Rectal smooth muscle tissue (tissue), 1 donor: ENCODE results near the gene KLC3.

Experiments used
- H3K27ac ChIP-seq: one replicate; pipeline ENCODE4 v1.7.0; 2013; ENCODE audit warnings: low read depth, low read length, inconsistent platforms
- H3K27me3 ChIP-seq: one replicate; pipeline ENCODE4 v1.7.0; 2013; ENCODE audit warnings: low read length; ENCODE audit not compliant: control insufficient read depth, insufficient read depth
- H3K36me3 ChIP-seq: one replicate; pipeline ENCODE4 v1.7.0; 2013; ENCODE audit warnings: low read length; ENCODE audit not compliant: control insufficient read depth, insufficient read depth
- H3K4me1 ChIP-seq: one replicate; pipeline ENCODE4 v1.7.0; 2013; ENCODE audit warnings: low read length; ENCODE audit not compliant: control insufficient read depth, insufficient read depth
- H3K4me3 ChIP-seq: one replicate; pipeline ENCODE4 v1.7.0; 2013; ENCODE audit warnings: low read length
- H3K9ac ChIP-seq: one replicate; pipeline ENCODE4 v1.7.0; 2013; ENCODE audit warnings: low read length

KLC3 gene

GRCh38 chr19:45340232-45340898, at the start of gene KLC3:
Gene KLC3, plus strand, starts transcription at chr19:45340750. Its CDS starts 4,792 bp downstream, at chr19:45345542.
- Histone ChIP-seq H3K4me1 (no peaks in the 10 kb centered on the region), H3K9ac (no peak within 1 kb of the TSS), H3K36me3 (no peaks in the 10 kb centered on the region), H3K27me3 (peaks cover 10% of the 10 kb centered on the region), H3K4me3 (no peak within 1 kb of the TSS), H3K27ac (no peak within 1 kb of the TSS)

GRCh38 chr19:45291834-45292233, 48.7 kb upstream of the KLC3 start:
- H3K4me3 ChIP-seq = no peak overlapping the region
- H3K36me3 ChIP-seq = peaks cover 10% of the 10 kb centered on the region
- no peaks in the 10 kb centered on the region for H3K27me3 ChIP-seq
- H3K4me1 ChIP-seq = no peaks in the 10 kb centered on the region
- H3K27ac ChIP-seq = no peak overlapping the region
- H3K9ac ChIP-seq = no peak overlapping the region

GRCh38 chr19:45293682-45294081, 46.9 kb upstream of the KLC3 start:
- Histone ChIP-seq H3K27me3 (no peaks in the 10 kb centered on the region), H3K4me1 (no peaks in the 10 kb centered on the region), H3K36me3 (peaks cover 10% of the 10 kb centered on the region), H3K27ac (no peak overlapping the region), H3K4me3 (no peak overlapping the region), H3K9ac (no peak overlapping the region)

GRCh38 chr19:45294291-45295029, 46.1 kb upstream of the KLC3 start:
- Histone ChIP-seq H3K9ac (no peak overlapping the region), H3K36me3 (peaks cover 10% of the 10 kb centered on the region), H3K27ac (no peak overlapping the region), H3K27me3 (no peaks in the 10 kb centered on the region), H3K4me3 (no peak overlapping the region), H3K4me1 (no peaks in the 10 kb centered on the region)

GRCh38 chr19:45295873-45296272, 44.7 kb upstream of the KLC3 start:
- no peaks in the 10 kb centered on the region for H3K27me3 ChIP-seq
- no peak overlapping the region for H3K9ac ChIP-seq
- H3K4me3 ChIP-seq = no peak overlapping the region
- no peak overlapping the region for H3K27ac ChIP-seq
- peaks cover 4% of the 10 kb centered on the region for H3K36me3 ChIP-seq
- H3K4me1 ChIP-seq = no peaks in the 10 kb centered on the region

GRCh38 chr19:45296355-45296754, 44.2 kb upstream of the KLC3 start:
- no peak overlapping the region for H3K4me3 ChIP-seq
- H3K36me3 ChIP-seq = peaks cover 3% of the 10 kb centered on the region
- H3K27ac ChIP-seq = no peak overlapping the region
- H3K4me1 ChIP-seq = no peaks in the 10 kb centered on the region
- no peaks in the 10 kb centered on the region for H3K27me3 ChIP-seq
- no peak overlapping the region for H3K9ac ChIP-seq

GRCh38 chr19:45297674-45298073, 42.9 kb upstream of the KLC3 start:
- H3K4me1 ChIP-seq = no peaks in the 10 kb centered on the region
- no peaks in the 10 kb centered on the region for H3K27me3 ChIP-seq
- H3K4me3 ChIP-seq = no peak overlapping the region
- H3K36me3 ChIP-seq = peaks cover 3% of the 10 kb centered on the region
- no peak overlapping the region for H3K9ac ChIP-seq
- no peak overlapping the region for H3K27ac ChIP-seq

- Histone ChIP-seq H3K27me3 (no peaks in the 10 kb centered on the region), H3K27ac (no peak overlapping the region), H3K36me3 (peaks cover 3% of the 10 kb centered on the region), H3K4me3 (no peak overlapping the region), H3K9ac (no peak overlapping the region), H3K4me1 (no peaks in the 10 kb centered on the region)
Observed at GRCh38 chr19:45298264-45298663, 42.3 kb upstream of the KLC3 start.

- H3K4me3 ChIP-seq = no peak overlapping the region
- peaks cover 2% of the 10 kb centered on the region for H3K36me3 ChIP-seq
- H3K27me3 ChIP-seq = no peaks in the 10 kb centered on the region
- H3K9ac ChIP-seq = no peak overlapping the region
- no peaks in the 10 kb centered on the region for H3K4me1 ChIP-seq
- H3K27ac ChIP-seq = no peak overlapping the region
Observed at GRCh38 chr19:45299719-45300118, 40.8 kb upstream of the KLC3 start.

GRCh38 chr19:45302416-45302815, 38.1 kb upstream of the KLC3 start:
- Histone ChIP-seq H3K36me3 (no peaks in the 10 kb centered on the region), H3K9ac (no peak overlapping the region), H3K27me3 (no peaks in the 10 kb centered on the region), H3K4me1 (no peaks in the 10 kb centered on the region), H3K4me3 (no peak overlapping the region), H3K27ac (no peak overlapping the region)

- Histone ChIP-seq H3K4me1 (no peaks in the 10 kb centered on the region), H3K9ac (no peak overlapping the region), H3K27ac (no peak overlapping the region), H3K36me3 (no peaks in the 10 kb centered on the region), H3K4me3 (no peak overlapping the region), H3K27me3 (no peaks in the 10 kb centered on the region)
Observed at GRCh38 chr19:45303269-45304060, 37.1 kb upstream of the KLC3 start.

GRCh38 chr19:45304141-45304926, 36.2 kb upstream of the KLC3 start:
- H3K36me3 ChIP-seq = no peaks in the 10 kb centered on the region
- no peak overlapping the region for H3K4me3 ChIP-seq
- no peak overlapping the region for H3K27ac ChIP-seq
- H3K27me3 ChIP-seq = no peaks in the 10 kb centered on the region
- no peak overlapping the region for H3K9ac ChIP-seq
- no peaks in the 10 kb centered on the region for H3K4me1 ChIP-seq
